ENCODE data around the gene NUP88.

GRCh38 chr17:5352681-5353289 is 66.7 kb downstream of the NUP88 start:
- TF ChIP-seq CTCF (conservative IDR thresholded peaks at IDR 0.05), result no peak
- no peak for TF ChIP-seq ZFX (IDR thresholded peaks at IDR 0.05)
